ENCODE data around the gene FOXP3. TPM values are rescaled to one million over a fixed set of nuclear protein-coding genes. Genes with fewer than 3 reads are reported as not detected.

The FOXP3 gene
- total RNA-seq, 1 donor from 2014 or later: not detected

GRCh38 chrX:49251325-49251724 lies 13.2 kb downstream of the FOXP3 start:
- no peaks in the 10 kb centered on the region for H3K9me3 ChIP-seq
- DNase-seq: no peak
- intact Hi-C loops (cut with DNase I): no loop called here
- TF ChIP-seq, protein P1, sequence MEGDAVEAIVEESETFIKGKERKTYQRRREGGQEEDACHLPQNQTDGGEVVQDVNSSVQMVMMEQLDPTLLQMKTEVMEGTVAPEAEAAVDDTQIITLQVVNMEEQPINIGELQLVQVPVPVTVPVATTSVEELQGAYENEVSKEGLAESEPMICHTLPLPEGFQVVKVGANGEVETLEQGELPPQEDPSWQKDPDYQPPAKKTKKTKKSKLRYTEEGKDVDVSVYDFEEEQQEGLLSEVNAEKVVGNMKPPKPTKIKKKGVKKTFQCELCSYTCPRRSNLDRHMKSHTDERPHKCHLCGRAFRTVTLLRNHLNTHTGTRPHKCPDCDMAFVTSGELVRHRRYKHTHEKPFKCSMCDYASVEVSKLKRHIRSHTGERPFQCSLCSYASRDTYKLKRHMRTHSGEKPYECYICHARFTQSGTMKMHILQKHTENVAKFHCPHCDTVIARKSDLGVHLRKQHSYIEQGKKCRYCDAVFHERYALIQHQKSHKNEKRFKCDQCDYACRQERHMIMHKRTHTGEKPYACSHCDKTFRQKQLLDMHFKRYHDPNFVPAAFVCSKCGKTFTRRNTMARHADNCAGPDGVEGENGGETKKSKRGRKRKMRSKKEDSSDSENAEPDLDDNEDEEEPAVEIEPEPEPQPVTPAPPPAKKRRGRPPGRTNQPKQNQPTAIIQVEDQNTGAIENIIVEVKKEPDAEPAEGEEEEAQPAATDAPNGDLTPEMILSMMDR (IDR thresholded peaks at IDR 0.05): no peak
- peaks cover 25% of the 10 kb centered on the region for H3K36me3 ChIP-seq
- no peaks in the 10 kb centered on the region for H3K4me1 ChIP-seq
- H3K27ac ChIP-seq: no peak overlapping the region
- ATAC-seq: no peak
- no peak overlapping the region for H3K4me3 ChIP-seq
- no peaks in the 10 kb centered on the region for H3K27me3 ChIP-seq (ENCODE audit: low read depth)

DNA sequence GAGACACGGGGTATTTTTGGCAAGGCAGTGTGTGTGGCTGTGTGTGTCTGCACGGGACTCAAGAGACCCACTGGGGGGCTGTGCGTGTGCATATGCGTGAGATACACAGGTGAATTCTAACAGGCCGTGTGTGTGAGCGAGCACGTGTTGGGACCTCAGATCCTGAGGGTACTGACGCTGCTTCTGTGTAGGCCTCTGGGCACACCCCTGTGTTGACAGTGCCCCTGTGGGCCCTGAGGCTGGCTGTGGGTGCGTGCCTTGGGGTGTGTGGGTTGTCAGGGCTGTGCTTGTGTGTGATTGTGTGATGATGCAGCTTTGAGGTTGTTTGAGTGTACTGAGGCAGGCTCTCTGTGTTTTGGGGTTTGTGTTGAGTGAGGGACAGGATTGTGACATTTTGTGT lies 13.9 kb downstream of the FOXP3 start:
- no peaks in the 10 kb centered on the region for H3K4me1 ChIP-seq
- DNase-seq (no peak), ATAC-seq (no peak)
- TF ChIP-seq, protein P1 (IDR thresholded peaks at IDR 0.05): no peak
- H3K27me3 ChIP-seq (ENCODE audit: low read depth): no peaks in the 10 kb centered on the region
- intact Hi-C loops (cut with DNase I): no loop called here
- peaks cover 31% of the 10 kb centered on the region for H3K36me3 ChIP-seq
- no peaks in the 10 kb centered on the region for H3K9me3 ChIP-seq
- no peak overlapping the region for H3K4me3 ChIP-seq
- no peak overlapping the region for H3K27ac ChIP-seq

DNA sequence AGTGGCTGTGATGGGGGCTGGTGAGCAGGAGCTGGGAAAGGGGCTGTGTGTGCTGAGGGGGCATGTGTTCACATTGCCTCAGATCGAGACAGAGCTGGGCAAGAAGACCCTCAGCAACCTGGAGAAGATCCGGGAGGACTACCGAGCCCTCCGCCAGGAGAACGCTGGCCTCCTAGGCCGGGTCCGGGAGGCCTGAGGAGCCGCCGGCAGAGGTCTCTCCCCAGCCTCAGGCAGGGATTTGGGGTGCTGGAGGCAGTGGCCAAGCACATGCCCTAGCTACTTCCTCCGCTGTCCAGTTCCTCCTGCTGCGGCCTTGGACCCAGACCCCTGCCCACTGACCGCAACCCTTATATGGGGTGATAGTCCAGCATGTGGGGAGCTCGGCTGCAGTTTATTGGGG lies 14.4 kb downstream of the FOXP3 start:
- DNase-seq: no peak
- intact Hi-C loops (cut with DNase I): no loop called here
- peaks cover 31% of the 10 kb centered on the region for H3K36me3 ChIP-seq

GRCh38 chrX:49249616-49250015 lies 14.9 kb downstream of the FOXP3 start:
- Histone ChIP-seq H3K27ac (no peak overlapping the region), H3K4me3 (no peak overlapping the region), H3K27me3 (ENCODE audit: low read depth) (no peaks in the 10 kb centered on the region), H3K4me1 (no peaks in the 10 kb centered on the region), H3K36me3 (peaks cover 34% of the 10 kb centered on the region), H3K9me3 (no peaks in the 10 kb centered on the region)
- intact Hi-C loops (cut with DNase I): no loop called here
- no peak for ATAC-seq
- no peak for DNase-seq
- TF ChIP-seq, protein P1 (IDR thresholded peaks at IDR 0.05): no peak

More for the DNA sequence above, 14.4 kb downstream of the FOXP3 start:
- no peak overlapping the region for H3K27ac ChIP-seq
- TF ChIP-seq, protein P1 (IDR thresholded peaks at IDR 0.05): no peak
- ATAC-seq: no peak
- no peak overlapping the region for H3K4me3 ChIP-seq
- no peaks in the 10 kb centered on the region for H3K4me1 ChIP-seq
- H3K9me3 ChIP-seq: no peaks in the 10 kb centered on the region
- no peaks in the 10 kb centered on the region for H3K27me3 ChIP-seq (ENCODE audit: low read depth)

DNA sequence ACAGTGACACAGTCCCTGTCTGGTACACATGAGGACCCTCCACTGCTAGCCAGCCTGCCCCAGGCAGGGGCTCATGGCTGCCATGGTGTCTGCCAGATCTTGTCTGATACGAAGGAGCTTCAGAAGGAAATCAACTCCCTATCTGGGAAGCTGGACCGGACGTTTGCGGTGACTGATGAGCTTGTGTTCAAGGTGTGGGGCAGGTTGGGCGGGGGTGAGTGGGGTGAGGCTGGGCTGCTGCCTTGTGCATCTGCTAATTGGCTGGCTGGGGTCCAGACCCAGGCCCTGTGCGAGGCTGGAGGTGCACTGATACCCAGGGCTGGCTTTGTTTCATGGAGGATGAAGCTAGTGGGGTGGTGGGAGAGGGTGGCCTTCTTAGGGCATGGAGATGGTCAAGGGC lies 15.4 kb downstream of the FOXP3 start:
- ATAC-seq (no peak), DNase-seq (no peak)
- H3K36me3 ChIP-seq: peaks cover 36% of the 10 kb centered on the region
- no peak overlapping the region for H3K27ac ChIP-seq
- H3K4me1 ChIP-seq: no peaks in the 10 kb centered on the region
- intact Hi-C loops (cut with DNase I): no loop called here
- H3K27me3 ChIP-seq (ENCODE audit: low read depth): no peaks in the 10 kb centered on the region
- no peaks in the 10 kb centered on the region for H3K9me3 ChIP-seq
- H3K4me3 ChIP-seq: no peak overlapping the region
- TF ChIP-seq, protein P1 (IDR thresholded peaks at IDR 0.05): no peak

All from lower lobe of right lung (tissue), 2 donors.